ENCODE measurements around the gene JUNB.
A peak's percentile ranks its signal among the peaks of the same experiment; 100 is the strongest.

The JUNB gene

DNA sequence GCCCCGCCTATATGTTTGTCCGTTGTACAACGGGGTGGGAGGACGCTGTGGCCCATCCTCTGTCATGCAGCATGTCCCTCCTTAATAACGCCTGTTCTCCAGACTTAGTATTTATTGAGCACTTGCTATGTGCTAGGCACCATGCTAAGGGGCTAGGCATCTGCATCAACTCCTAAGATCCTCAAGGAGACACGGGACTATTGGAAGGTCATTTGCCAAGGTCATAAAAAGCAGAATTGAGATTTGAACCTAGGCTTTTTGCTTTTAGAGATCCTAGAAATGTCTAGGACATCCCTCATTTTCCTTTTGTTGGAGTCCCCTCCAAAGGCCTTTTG, 45.2 kb downstream of the JUNB start:
- Histone ChIP-seq H3K27ac (ENCODE audit: low read depth, low read length) (no peak overlapping the region), H2BK12ac (ENCODE audit: low read length) (no peak overlapping the region), H3K79me1 (ENCODE audit: low read length) (no peaks in the 10 kb centered on the region), H3K14ac (ENCODE audit: low read length) (no peak overlapping the region), H3K4me1 (ENCODE audit: control insufficient read depth in 1 of 2, insufficient read depth in 2 of 2, low read length in 2 of 2) (peaks cover 7 to 21% of the 10 kb centered on the region in 2 experiments), H3K23ac (ENCODE audit: low read length) (no peak overlapping the region), H4K12ac (ENCODE audit: low read depth, low read length) (no peak overlapping the region), H2BK120ac (ENCODE audit: insufficient read depth, low read length, poor library complexity) (no peak overlapping the region), H2AK5ac (ENCODE audit: low read length) (no peak overlapping the region), H3K36me3 (ENCODE audit: control insufficient read depth in 1 of 2, insufficient read depth in 2 of 2, low read length in 2 of 2) (no peaks in the 10 kb centered on the region), H4K91ac (ENCODE audit: low read depth, low read length) (no peak overlapping the region), H3K4me2 (ENCODE audit: low read length) (no peak overlapping the region), H3K9ac (ENCODE audit: low read length) (no peak overlapping the region), H3K9me3 (ENCODE audit: insufficient read depth, low read depth, low read length) (peaks cover 10% of the 10 kb centered on the region), H2BK5ac (ENCODE audit: low read depth, low read length, poor library complexity) (no peak overlapping the region), H3K4me3 (ENCODE audit: low read depth, low read length) (no peak overlapping the region), H3K27me3 (ENCODE audit: insufficient read depth, low read length) (peaks cover 30% of the 10 kb centered on the region), H3K18ac (ENCODE audit: low read length) (no peak overlapping the region), H2AFZ (ENCODE audit: insufficient read depth, low read length, poor library complexity) (no peak overlapping the region), H4K8ac (ENCODE audit: low read depth, low read length) (no peak overlapping the region), H3K4ac (ENCODE audit: low read depth, low read length) (no peak overlapping the region), H3K79me2 (ENCODE audit: control insufficient read depth, insufficient read depth, low read length, poor library complexity) (no peaks in the 10 kb centered on the region)
- no peak for DNase-seq
- no CpG with 5 or more reads among the region's 6 CpGs for WGBS (ENCODE audit: extremely low coverage, insufficient coverage, insufficient read length)

GRCh38 chr19:12837225-12837624, 45.9 kb downstream of the JUNB start:
- no peak overlapping the region for H3K14ac ChIP-seq (ENCODE audit: low read length)

GRCh38 chr19:12838182-12838885, 47.0 kb downstream of the JUNB start, which contains the start of gene MAST1:
Gene MAST1 (plus strand): TSS chr19:12838515. CDS start chr19:12838573, 58 bp downstream.
- Histone ChIP-seq H3K4me2 (ENCODE audit: low read length) (peak within 1 kb of the TSS; percentile 71), H3K18ac (ENCODE audit: low read length) (no peak within 1 kb of the TSS), H3K4me1 (ENCODE audit: control insufficient read depth in 1 of 2, insufficient read depth in 2 of 2, low read length in 2 of 2) (peaks cover 7 to 21% of the 10 kb centered on the region in 2 experiments), H3K27ac (ENCODE audit: low read depth, low read length) (no peak within 1 kb of the TSS), H3K79me1 (ENCODE audit: low read length) (no peaks in the 10 kb centered on the region), H2BK12ac (ENCODE audit: low read length) (no peak within 1 kb of the TSS), H3K9me3 (ENCODE audit: insufficient read depth, low read depth, low read length) (peaks cover 10% of the 10 kb centered on the region), H3K4me3 (ENCODE audit: low read depth, low read length) (peak within 1 kb of the TSS; percentile 53), H2BK120ac (ENCODE audit: insufficient read depth, low read length, poor library complexity) (no peak within 1 kb of the TSS), H3K14ac (ENCODE audit: low read length) (no peak within 1 kb of the TSS), H3K27me3 (ENCODE audit: insufficient read depth, low read length) (peaks cover 30% of the 10 kb centered on the region), H2AK5ac (ENCODE audit: low read length) (no peak within 1 kb of the TSS), H3K9ac (ENCODE audit: low read length) (no peak within 1 kb of the TSS), H4K91ac (ENCODE audit: low read depth, low read length) (no peak within 1 kb of the TSS), H3K23ac (ENCODE audit: low read length) (no peak within 1 kb of the TSS), H3K4ac (ENCODE audit: low read depth, low read length) (no peak within 1 kb of the TSS), H4K12ac (ENCODE audit: low read depth, low read length) (no peak within 1 kb of the TSS), H4K8ac (ENCODE audit: low read depth, low read length) (no peak within 1 kb of the TSS), H2AFZ (ENCODE audit: insufficient read depth, low read length, poor library complexity) (peak within 1 kb of the TSS; percentile 30), H2BK5ac (ENCODE audit: low read depth, low read length, poor library complexity) (no peak within 1 kb of the TSS), H3K36me3 (ENCODE audit: control insufficient read depth in 1 of 2, insufficient read depth in 2 of 2, low read length in 2 of 2) (no peaks in the 10 kb centered on the region), H3K79me2 (ENCODE audit: control insufficient read depth, insufficient read depth, low read length, poor library complexity) (no peaks in the 10 kb centered on the region)
- no CpG with 5 or more reads among the region's 69 CpGs for WGBS (ENCODE audit: extremely low coverage, insufficient coverage, insufficient read length)
- peak in 1 of 2 donors; percentile 39 for DNase-seq

More at GRCh38 chr19:12837225-12837624, 45.9 kb downstream of the JUNB start:
- no peak overlapping the region for H4K12ac ChIP-seq (ENCODE audit: low read depth, low read length)
- no peak overlapping the region for H4K91ac ChIP-seq (ENCODE audit: low read depth, low read length)
- no peak overlapping the region for H3K27ac ChIP-seq (ENCODE audit: low read depth, low read length)
- no peak overlapping the region for H3K4me2 ChIP-seq (ENCODE audit: low read length)
- no peak overlapping the region for H3K9ac ChIP-seq (ENCODE audit: low read length)
- H3K18ac ChIP-seq (ENCODE audit: low read length): no peak overlapping the region
- H2BK120ac ChIP-seq (ENCODE audit: insufficient read depth, low read length, poor library complexity): no peak overlapping the region
- H3K36me3 ChIP-seq (ENCODE audit: control insufficient read depth in 1 of 2, insufficient read depth in 2 of 2, low read length in 2 of 2): no peaks in the 10 kb centered on the region
- no peak overlapping the region for H4K8ac ChIP-seq (ENCODE audit: low read depth, low read length)
- H3K4me1 ChIP-seq (ENCODE audit: control insufficient read depth in 1 of 2, insufficient read depth in 2 of 2, low read length in 2 of 2): peaks cover 7 to 21% of the 10 kb centered on the region in 2 experiments
- no peak overlapping the region for H2BK5ac ChIP-seq (ENCODE audit: low read depth, low read length, poor library complexity)
- no peak overlapping the region for H2AFZ ChIP-seq (ENCODE audit: insufficient read depth, low read length, poor library complexity)
- no peak overlapping the region for H2BK12ac ChIP-seq (ENCODE audit: low read length)
- H3K27me3 ChIP-seq (ENCODE audit: insufficient read depth, low read length): peaks cover 30% of the 10 kb centered on the region
- WGBS (ENCODE audit: extremely low coverage, insufficient coverage, insufficient read length): no CpG with 5 or more reads among the region's 4 CpGs
- H3K23ac ChIP-seq (ENCODE audit: low read length): no peak overlapping the region
- no peak for DNase-seq
- no peaks in the 10 kb centered on the region for H3K79me1 ChIP-seq (ENCODE audit: low read length)
- H3K4ac ChIP-seq (ENCODE audit: low read depth, low read length): no peak overlapping the region
- no peak overlapping the region for H3K4me3 ChIP-seq (ENCODE audit: low read depth, low read length)
- H3K79me2 ChIP-seq (ENCODE audit: control insufficient read depth, insufficient read depth, low read length, poor library complexity): no peaks in the 10 kb centered on the region
- no peak overlapping the region for H2AK5ac ChIP-seq (ENCODE audit: low read length)
- H3K9me3 ChIP-seq (ENCODE audit: insufficient read depth, low read depth, low read length): peaks cover 10% of the 10 kb centered on the region

DNA sequence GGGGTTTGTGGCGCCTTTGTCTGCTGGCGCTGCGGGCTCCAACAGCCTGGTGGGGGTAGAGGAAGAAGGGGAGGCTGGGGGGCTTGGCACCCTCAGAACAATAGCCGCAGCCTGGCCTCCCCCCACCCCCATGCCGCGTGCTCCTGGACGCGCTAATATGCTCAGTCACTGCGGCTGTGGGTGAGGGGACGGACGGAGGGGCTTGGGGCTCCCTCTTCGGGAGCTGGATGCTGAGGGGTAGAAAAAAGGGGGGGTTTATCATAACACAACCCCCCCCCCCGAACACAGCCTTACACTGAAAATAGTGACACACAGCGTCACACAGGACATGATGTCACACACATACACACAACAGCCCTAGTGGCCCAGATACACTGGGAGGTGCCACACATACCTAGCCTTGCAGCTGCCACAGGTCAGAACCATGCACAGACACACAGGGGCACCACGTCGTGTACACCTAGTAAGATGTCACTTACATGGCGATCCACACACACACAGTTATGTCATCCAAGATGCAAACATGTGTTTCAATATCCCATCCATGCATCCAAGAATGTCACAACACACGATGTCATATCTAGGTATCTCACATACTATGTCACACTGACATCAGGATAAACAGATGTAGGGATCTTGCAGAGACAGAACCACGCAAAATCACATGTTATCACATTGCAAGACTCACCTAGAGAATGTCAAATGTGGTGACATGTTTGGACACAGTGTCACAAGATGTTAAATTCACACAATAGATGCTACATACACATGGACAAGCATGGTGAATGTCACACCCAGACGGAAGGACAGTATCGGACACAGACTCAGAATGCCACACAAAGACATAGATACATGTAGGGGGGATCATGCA, 47.8 kb downstream of the JUNB start:
- Histone ChIP-seq H3K9ac (ENCODE audit: low read length) (no peak overlapping the region), H4K12ac (ENCODE audit: low read depth, low read length) (no peak overlapping the region), H3K4me1 (ENCODE audit: control insufficient read depth in 1 of 2, insufficient read depth in 2 of 2, low read length in 2 of 2) (peaks cover 6 to 17% of the 10 kb centered on the region in 2 experiments), H4K91ac (ENCODE audit: low read depth, low read length) (no peak overlapping the region), H3K23ac (ENCODE audit: low read length) (no peak overlapping the region), H3K27ac (ENCODE audit: low read depth, low read length) (no peak overlapping the region), H3K4me2 (ENCODE audit: low read length) (peak overlapping the region; percentile 71), H2BK5ac (ENCODE audit: low read depth, low read length, poor library complexity) (no peak overlapping the region), H2BK120ac (ENCODE audit: insufficient read depth, low read length, poor library complexity) (no peak overlapping the region), H2BK12ac (ENCODE audit: low read length) (no peak overlapping the region), H3K14ac (ENCODE audit: low read length) (no peak overlapping the region), H2AK5ac (ENCODE audit: low read length) (no peak overlapping the region), H4K8ac (ENCODE audit: low read depth, low read length) (no peak overlapping the region), H3K79me2 (ENCODE audit: control insufficient read depth, insufficient read depth, low read length, poor library complexity) (no peaks in the 10 kb centered on the region), H3K36me3 (ENCODE audit: control insufficient read depth in 1 of 2, insufficient read depth in 2 of 2, low read length in 2 of 2) (no peaks in the 10 kb centered on the region), H3K4ac (ENCODE audit: low read depth, low read length) (no peak overlapping the region), H3K9me3 (ENCODE audit: insufficient read depth, low read depth, low read length) (peaks cover 10% of the 10 kb centered on the region), H3K4me3 (ENCODE audit: low read depth, low read length) (no peak overlapping the region), H3K79me1 (ENCODE audit: low read length) (no peaks in the 10 kb centered on the region), H2AFZ (ENCODE audit: insufficient read depth, low read length, poor library complexity) (no peak overlapping the region), H3K18ac (ENCODE audit: low read length) (no peak overlapping the region), H3K27me3 (ENCODE audit: insufficient read depth, low read length) (peaks cover 26% of the 10 kb centered on the region)
- no CpG with 5 or more reads among the region's 21 CpGs for WGBS (ENCODE audit: extremely low coverage, insufficient coverage, insufficient read length)
- no peak for DNase-seq

All from trophoblast cell (in vitro differentiated cells and primary cell).